HL-60 (cell line): ENCODE measurements around the gene FOXL3.

ENCODE experiments used
- DNase-seq, 2 experiments: peaks; one replicate each; pipeline ENCODE4 v3.0.0-alpha.2; 2010 to 2020; ENCODE audit warnings: low read depth in 1 of 2, low spot score in 1 of 2
- H3K27ac ChIP-seq: fragments of 250-450 bp; sonication (Bioruptor Pico); replicated peaks from 2 replicates; pipeline ENCODE4 v1.5.1; 2020; ENCODE audit warnings: mild to moderate bottlenecking, moderate library complexity
- H3K27me3 ChIP-seq: fragments of 250-450 bp; sonication (Bioruptor Pico); 2 replicates; pipeline ENCODE4 v1.5.1; 2021; ENCODE audit warnings: mild to moderate bottlenecking, moderate library complexity; ENCODE audit not compliant: insufficient read depth, poor library complexity, severe bottlenecking
- H3K4me3 ChIP-seq: replicated peaks from 2 replicates; pipeline ENCODE4 v1.5.1; 2011; ENCODE audit warnings: mild to moderate bottlenecking, control low read depth, low read length; ENCODE audit not compliant: insufficient read depth
- GABPA ChIP-seq: IDR thresholded peaks from 2 replicates; pipeline ENCODE4 v1.6.1; 2012; ENCODE audit warnings: low read depth
- POLR2AphosphoS5 ChIP-seq: IDR thresholded peaks from 2 replicates; pipeline ENCODE4 v1.6.1; 2012; ENCODE audit warnings: low read depth
- SPI1 ChIP-seq: IDR thresholded peaks from 2 replicates; pipeline ENCODE4 v1.6.1; 2012; ENCODE audit warnings: low read depth, mild to moderate bottlenecking, borderline replicate concordance
- TF ChIP-seq, protein P1 (sequence below): IDR thresholded peaks from one replicate; pipeline ENCODE4 v1.5.1; 2011; ENCODE audit warnings: low read length, control low read depth, inconsistent platforms; ENCODE audit not compliant: insufficient read depth
- TF ChIP-seq, protein P2 (sequence below): IDR thresholded peaks from 2 replicates; pipeline ENCODE4 v1.6.1; 2012; ENCODE audit warnings: low read depth; ENCODE audit not compliant: insufficient replicate concordance

FOXL3 gene

DNA sequence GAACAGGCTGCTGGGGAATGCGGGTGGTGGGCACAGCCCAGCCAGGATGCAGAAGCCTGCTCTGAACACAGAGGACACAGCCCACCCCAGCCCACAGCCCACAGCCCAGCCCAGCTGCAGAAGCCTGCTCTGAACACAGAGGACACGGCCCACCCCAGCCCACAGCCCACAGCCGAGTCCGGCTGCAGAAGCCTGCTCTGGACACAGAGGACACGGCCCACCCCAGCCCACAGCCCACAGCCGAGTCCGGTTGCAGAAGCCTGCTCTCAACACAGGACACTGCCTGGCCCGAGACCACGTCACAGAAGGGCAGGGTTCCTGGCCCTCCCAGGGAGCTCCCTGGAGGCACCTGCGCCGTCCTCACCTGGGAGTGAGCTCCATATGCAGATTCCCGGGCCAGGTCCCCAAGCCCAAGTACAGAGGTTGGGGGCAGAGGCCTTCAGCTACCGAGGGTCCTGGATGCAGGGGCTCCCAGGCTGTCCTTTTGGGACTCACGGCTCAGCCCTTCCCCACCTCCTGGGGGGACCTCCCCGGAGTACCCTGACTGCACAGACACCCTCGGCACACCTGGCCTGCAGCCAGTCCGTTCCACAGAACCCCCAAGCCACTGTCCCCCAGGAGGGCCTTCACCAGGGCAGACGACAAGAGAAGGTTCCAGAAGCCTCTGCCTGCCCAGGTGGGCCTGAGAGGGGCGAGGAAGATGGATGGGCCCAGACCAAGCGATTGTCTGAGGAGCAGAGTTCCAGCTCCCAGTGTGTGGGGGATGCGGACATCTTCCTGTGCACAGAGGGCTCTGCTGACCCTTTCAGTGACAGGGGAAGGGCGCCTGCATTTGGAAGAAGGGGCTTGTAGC lies 23.7 kb upstream of the FOXL3 start:
- Histone ChIP-seq H3K4me3 (no peak overlapping the region), H3K27me3 (no peaks in the 10 kb centered on the region), H3K27ac (no peak overlapping the region)
- no peak for TF ChIP-seq SPI1
- TF ChIP-seq, protein P1, sequence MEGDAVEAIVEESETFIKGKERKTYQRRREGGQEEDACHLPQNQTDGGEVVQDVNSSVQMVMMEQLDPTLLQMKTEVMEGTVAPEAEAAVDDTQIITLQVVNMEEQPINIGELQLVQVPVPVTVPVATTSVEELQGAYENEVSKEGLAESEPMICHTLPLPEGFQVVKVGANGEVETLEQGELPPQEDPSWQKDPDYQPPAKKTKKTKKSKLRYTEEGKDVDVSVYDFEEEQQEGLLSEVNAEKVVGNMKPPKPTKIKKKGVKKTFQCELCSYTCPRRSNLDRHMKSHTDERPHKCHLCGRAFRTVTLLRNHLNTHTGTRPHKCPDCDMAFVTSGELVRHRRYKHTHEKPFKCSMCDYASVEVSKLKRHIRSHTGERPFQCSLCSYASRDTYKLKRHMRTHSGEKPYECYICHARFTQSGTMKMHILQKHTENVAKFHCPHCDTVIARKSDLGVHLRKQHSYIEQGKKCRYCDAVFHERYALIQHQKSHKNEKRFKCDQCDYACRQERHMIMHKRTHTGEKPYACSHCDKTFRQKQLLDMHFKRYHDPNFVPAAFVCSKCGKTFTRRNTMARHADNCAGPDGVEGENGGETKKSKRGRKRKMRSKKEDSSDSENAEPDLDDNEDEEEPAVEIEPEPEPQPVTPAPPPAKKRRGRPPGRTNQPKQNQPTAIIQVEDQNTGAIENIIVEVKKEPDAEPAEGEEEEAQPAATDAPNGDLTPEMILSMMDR, result no peak
- TF ChIP-seq POLR2AphosphoS5, result no peak
- no peak for TF ChIP-seq GABPA
- no peak for DNase-seq

DNA sequence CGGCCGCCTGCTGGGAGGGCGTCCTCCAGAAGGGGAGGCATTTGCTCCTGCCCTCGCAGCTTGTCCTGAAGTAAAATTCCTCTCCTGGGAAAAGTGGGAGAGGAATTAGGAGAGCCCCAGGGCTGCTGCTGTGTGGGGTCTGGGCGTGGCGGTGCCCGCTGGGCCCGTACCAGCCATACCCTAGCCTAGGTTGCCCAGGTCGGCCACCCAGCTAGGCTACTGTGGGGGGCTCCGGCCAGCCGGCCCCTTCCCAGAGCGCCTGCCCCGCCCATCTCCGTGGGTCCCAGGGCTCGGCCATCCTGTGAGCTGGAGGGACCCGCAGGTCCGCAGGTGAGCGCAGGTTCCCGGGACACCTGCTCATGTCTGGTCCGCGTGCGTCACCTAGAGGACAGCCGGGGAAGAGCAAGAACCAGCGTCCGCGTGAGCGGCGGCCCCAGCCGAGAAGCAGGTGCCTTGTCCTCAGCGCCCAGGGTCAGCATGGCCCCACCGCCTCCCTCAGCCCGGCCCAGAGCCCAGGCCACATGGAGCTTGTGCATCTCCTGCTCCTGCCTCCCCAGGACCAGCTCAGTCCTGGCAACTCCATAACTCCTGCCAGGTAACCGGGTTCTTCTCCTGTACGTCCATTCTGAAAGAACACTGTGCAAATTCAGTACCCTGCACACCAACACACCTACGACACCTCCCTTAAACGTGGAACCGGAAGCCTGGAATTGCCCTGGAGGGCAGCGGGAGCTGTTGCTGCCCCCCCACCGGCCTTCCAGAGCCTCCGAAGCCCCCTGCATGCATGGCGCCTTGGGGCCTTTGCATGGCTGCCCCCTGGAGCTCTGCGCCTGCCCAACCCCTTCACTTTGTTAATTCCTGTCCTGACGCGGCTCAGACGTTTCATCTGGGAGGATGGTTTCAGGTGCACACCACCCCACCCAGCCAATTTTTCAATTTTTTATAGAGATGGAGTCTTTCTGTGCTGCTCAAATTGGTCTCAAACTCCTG lies 22.8 kb upstream of the FOXL3 start:
- Histone ChIP-seq H3K4me3 (no peak overlapping the region), H3K27ac (no peak overlapping the region), H3K27me3 (no peaks in the 10 kb centered on the region)
- no peak for DNase-seq
- TF ChIP-seq, protein P1, result no peak
- no peak for TF ChIP-seq POLR2AphosphoS5
- no peak for TF ChIP-seq GABPA
- TF ChIP-seq, protein P2, sequence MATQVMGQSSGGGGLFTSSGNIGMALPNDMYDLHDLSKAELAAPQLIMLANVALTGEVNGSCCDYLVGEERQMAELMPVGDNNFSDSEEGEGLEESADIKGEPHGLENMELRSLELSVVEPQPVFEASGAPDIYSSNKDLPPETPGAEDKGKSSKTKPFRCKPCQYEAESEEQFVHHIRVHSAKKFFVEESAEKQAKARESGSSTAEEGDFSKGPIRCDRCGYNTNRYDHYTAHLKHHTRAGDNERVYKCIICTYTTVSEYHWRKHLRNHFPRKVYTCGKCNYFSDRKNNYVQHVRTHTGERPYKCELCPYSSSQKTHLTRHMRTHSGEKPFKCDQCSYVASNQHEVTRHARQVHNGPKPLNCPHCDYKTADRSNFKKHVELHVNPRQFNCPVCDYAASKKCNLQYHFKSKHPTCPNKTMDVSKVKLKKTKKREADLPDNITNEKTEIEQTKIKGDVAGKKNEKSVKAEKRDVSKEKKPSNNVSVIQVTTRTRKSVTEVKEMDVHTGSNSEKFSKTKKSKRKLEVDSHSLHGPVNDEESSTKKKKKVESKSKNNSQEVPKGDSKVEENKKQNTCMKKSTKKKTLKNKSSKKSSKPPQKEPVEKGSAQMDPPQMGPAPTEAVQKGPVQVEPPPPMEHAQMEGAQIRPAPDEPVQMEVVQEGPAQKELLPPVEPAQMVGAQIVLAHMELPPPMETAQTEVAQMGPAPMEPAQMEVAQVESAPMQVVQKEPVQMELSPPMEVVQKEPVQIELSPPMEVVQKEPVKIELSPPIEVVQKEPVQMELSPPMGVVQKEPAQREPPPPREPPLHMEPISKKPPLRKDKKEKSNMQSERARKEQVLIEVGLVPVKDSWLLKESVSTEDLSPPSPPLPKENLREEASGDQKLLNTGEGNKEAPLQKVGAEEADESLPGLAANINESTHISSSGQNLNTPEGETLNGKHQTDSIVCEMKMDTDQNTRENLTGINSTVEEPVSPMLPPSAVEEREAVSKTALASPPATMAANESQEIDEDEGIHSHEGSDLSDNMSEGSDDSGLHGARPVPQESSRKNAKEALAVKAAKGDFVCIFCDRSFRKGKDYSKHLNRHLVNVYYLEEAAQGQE, result no peak
- no peak for TF ChIP-seq SPI1

DNA sequence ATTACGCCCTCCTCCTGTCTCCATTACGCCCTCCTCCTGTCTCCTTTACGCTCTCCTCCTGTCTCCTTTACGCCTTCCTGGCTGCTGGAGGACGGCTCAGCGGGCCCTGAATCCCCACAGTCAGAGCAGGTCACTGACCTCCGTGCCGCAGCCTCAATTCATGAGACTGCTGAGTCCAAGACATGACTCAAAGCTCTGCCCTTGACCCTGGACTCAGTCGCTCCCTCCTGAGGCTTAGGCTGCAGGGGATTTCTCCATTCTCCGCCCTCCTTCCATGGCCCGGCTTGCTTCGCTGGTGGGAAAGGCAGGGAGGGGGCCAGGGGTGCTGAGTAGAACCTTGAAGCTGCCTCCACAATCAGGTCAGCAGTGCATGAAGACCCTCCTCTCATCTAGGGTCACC lies 21.0 kb upstream of the FOXL3 start:
- Histone ChIP-seq H3K27me3 (no peaks in the 10 kb centered on the region), H3K4me3 (no peak overlapping the region), H3K27ac (no peak overlapping the region)
- TF ChIP-seq, protein P2, result no peak
- TF ChIP-seq, protein P1, result no peak
- TF ChIP-seq GABPA, result no peak
- no peak for TF ChIP-seq SPI1
- TF ChIP-seq POLR2AphosphoS5, result no peak
- no peak for DNase-seq
